HCT116 (cell line): ENCODE measurements around the gene VSTM2B. TPM values are rescaled to one million over a fixed set of nuclear protein-coding genes. Genes with fewer than 3 reads are reported as not detected.

Source experiments
- ATAC-seq: fragments of 200-7000 bp; cut with Tn5 transposase; 2 replicates; pipeline ENCODE4 v1.9.1; 2020; ENCODE audit warnings: mild to moderate bottlenecking, moderate library complexity
- BruUV-seq: library from RNA; stranded (reverse); fragments of 400-500 nt; replicated peaks from 2 replicates; lab custom pipeline; 2021; lab: Mats Ljungman, UMichigan
- CTCF ChIA-PET: fragments of 300-600 bp; sonication (Branson Sonifier 250); formaldehyde crosslinking; loops from one replicate; lab custom pipeline; 2021; ENCODE audit warnings: antibody characterized with exemption; lab: Charles Lee
- POLR2A ChIA-PET: fragments of 300-600, 350-600 bp; sonication (Branson Sonifier 250); formaldehyde crosslinking; loops from one replicate; lab custom pipeline; 2021; ENCODE audit warnings: antibody characterized with exemption; lab: Charles Lee
- RAD21 ChIA-PET, 2 experiments: fragments of 300-600 bp; sonication (Branson Sonifier 250); formaldehyde crosslinking; loops; one replicate each; lab custom pipeline; 2023; ENCODE audit warnings: low total read pairs in 2 of 2; ENCODE audit not compliant: uncharacterized antibody in 2 of 2, unreplicated experiment in 2 of 2, low non-redundant PET in 1 of 2; lab: Charles Lee
- DNase-seq: peaks from one replicate; pipeline ENCODE4 v3.0.0-alpha.2; 2010; ENCODE audit warnings: low read depth, low spot score
- H2AFZ ChIP-seq: fragments of 200-600 bp; shearing (Covaris generic), sonication (generic); 2 replicates; pipeline ENCODE4 v1.6.1; 2017; ENCODE audit warnings: low read depth, mixed run types, mixed read lengths, antibody characterized with exemption, low read length; ENCODE audit not compliant: poor library complexity, severe bottlenecking
- H3K27ac ChIP-seq: 2 replicates; pipeline ENCODE4 v1.5.1; 2012; ENCODE audit warnings: low read depth, low read length
- H3K27me3 ChIP-seq: fragments of 200-600 bp; sonication (generic); 2 replicates; pipeline ENCODE4 v1.6.1; 2016; ENCODE audit warnings: mixed run types, low read length, mixed read lengths; ENCODE audit not compliant: insufficient read depth
- H3K36me3 ChIP-seq, 2 experiments: fragments of 200-500 bp in 1 of 2; fragments of 200-600 bp in 1 of 2; sonication (Bioruptor generic) in 1 of 2; sonication (generic) in 1 of 2; 2 replicates each; pipeline versions ENCODE4 v1.5.1 to v1.6.1; 2014 to 2016; ENCODE audit warnings: low read length in 2 of 2, inconsistent platforms in 1 of 2, mixed read lengths in 1 of 2, mixed run types in 1 of 2; ENCODE audit not compliant: insufficient read depth in 2 of 2, control insufficient read depth in 1 of 2
- H3K4me1 ChIP-seq, 2 experiments: fragments of 200-600 bp in 1 of 2; sonication (generic) in 1 of 2; 2 replicates each; pipeline versions ENCODE4 v1.5.1 to v1.6.1; 2012 to 2017; ENCODE audit warnings: low read length in 2 of 2, inconsistent platforms in 1 of 2, mild to moderate bottlenecking in 1 of 2, mixed read lengths in 1 of 2, mixed run types in 1 of 2, moderate library complexity in 1 of 2; ENCODE audit not compliant: insufficient read depth in 2 of 2, control insufficient read depth in 1 of 2
- H3K4me2 ChIP-seq: fragments of 200-600 bp; sonication (generic); 2 replicates; pipeline ENCODE4 v1.6.1; 2017; ENCODE audit warnings: mixed run types, low read length, mixed read lengths
- H3K4me3 ChIP-seq, 2 experiments: fragments of 200-600 bp in 1 of 2; sonication (generic) in 1 of 2; replicated peaks in 1 of 2; 2 replicates each; pipeline ENCODE4 v1.5.1; 2011 to 2016; ENCODE audit warnings: low read length in 2 of 2, control low read depth in 1 of 2, low read depth in 1 of 2, mild to moderate bottlenecking in 1 of 2, mixed read lengths in 1 of 2, mixed run types in 1 of 2
- H3K79me2 ChIP-seq: fragments of 200-600 bp; sonication (generic); 2 replicates; pipeline ENCODE4 v1.6.1; 2017; ENCODE audit warnings: mild to moderate bottlenecking, mixed run types, low read length, moderate library complexity, mixed read lengths; ENCODE audit not compliant: insufficient read depth
- H3K9ac ChIP-seq: fragments of 200-600 bp; sonication (generic); 2 replicates; pipeline ENCODE4 v1.6.1; 2016; ENCODE audit warnings: low read length, mixed read lengths
- H3K9me2 ChIP-seq: fragments of 200-600 bp; sonication (generic), shearing (Covaris generic); 2 replicates; pipeline ENCODE4 v1.6.1; 2017; ENCODE audit warnings: mixed run types, mild to moderate bottlenecking, moderate library complexity; ENCODE audit not compliant: insufficient read depth
- H3K9me3 ChIP-seq, 2 experiments: fragments of 200-500 bp in 1 of 2; fragments of 200-600 bp in 1 of 2; sonication (Bioruptor generic) in 1 of 2; sonication (generic) in 1 of 2; 2 replicates each; pipeline ENCODE4 v1.6.1; 2014 to 2017; ENCODE audit warnings: low read length in 2 of 2, mixed read lengths in 2 of 2, inconsistent platforms in 1 of 2, low read depth in 1 of 2, mild to moderate bottlenecking in 1 of 2, mixed run types in 1 of 2, moderate library complexity in 1 of 2; ENCODE audit not compliant: control insufficient read depth in 1 of 2, insufficient read depth in 1 of 2
- H4K20me1 ChIP-seq: fragments of 200-600 bp; sonication (generic), shearing (Covaris generic); 2 replicates; pipeline ENCODE4 v1.6.1; 2017; ENCODE audit warnings: mixed run types, mild to moderate bottlenecking, moderate library complexity; ENCODE audit not compliant: insufficient read depth
- ATF3 ChIP-seq: IDR thresholded peaks from 2 replicates; pipeline ENCODE4 v1.6.1; 2012
- CBX3 ChIP-seq: IDR thresholded peaks from 2 replicates; pipeline ENCODE4 v1.6.1; 2012; ENCODE audit warnings: low read depth
- EGR1 ChIP-seq: IDR thresholded peaks from 2 replicates; pipeline ENCODE4 v1.6.1; 2012; ENCODE audit warnings: low read depth
- ELF1 ChIP-seq: IDR thresholded peaks from 2 replicates; pipeline ENCODE4 v1.6.1; 2012; ENCODE audit warnings: low read depth, borderline replicate concordance
- EZH2phosphoT487 ChIP-seq: fragments of 200-600 bp; IDR thresholded peaks from 2 replicates; pipeline ENCODE4 v1.6.1; 2018; ENCODE audit warnings: antibody characterized with exemption, borderline replicate concordance
- JUND ChIP-seq: IDR thresholded peaks from 2 replicates; pipeline ENCODE4 v1.6.1; 2012
- MAX ChIP-seq: IDR thresholded peaks from 2 replicates; pipeline ENCODE4 v1.6.1; 2012
- POLR2AphosphoS5 ChIP-seq: IDR thresholded peaks from 2 replicates; pipeline ENCODE4 v1.6.1; 2011; ENCODE audit warnings: mild to moderate bottlenecking, low read depth, low read length, moderate library complexity
- TCF7L2 ChIP-seq: IDR thresholded peaks from 2 replicates; pipeline ENCODE4 v1.7.0; 2011; ENCODE audit warnings: borderline replicate concordance, inconsistent platforms; ENCODE audit not compliant: insufficient read depth, insufficient read length; ENCODE audit errors: extremely low read depth
- ZFX ChIP-seq: fragments of 450-650 bp; IDR thresholded peaks from 2 replicates; pipeline ENCODE4 v1.6.1; 2017
- ZNF274 ChIP-seq: fragments of 200-500 bp; sonication (Bioruptor generic); IDR thresholded peaks from 2 replicates; pipeline ENCODE4 v1.6.1; 2014; ENCODE audit warnings: mild to moderate bottlenecking, low read depth, low read length, inconsistent platforms
- intact Hi-C: fragments of 100-400 bp; cut with micrococcal nuclease; formaldehyde crosslinking; loops from 2 replicates; pipeline ENCODE4 v1.10.0; 2022
- total RNA-seq: library from RNA; stranded (reverse); gene quantifications from one replicate; pipeline ENCODE4 v1.2.1, GENCODE V29; 2021; ENCODE audit not compliant: unreplicated experiment
- TF ChIP-seq, protein P1 (sequence below): IDR thresholded peaks from 2 replicates; pipeline ENCODE4 v1.6.1; 2011; ENCODE audit warnings: mild to moderate bottlenecking, low read length, moderate library complexity; ENCODE audit not compliant: insufficient replicate concordance; ENCODE audit errors: extremely low read depth

The VSTM2B gene
- total RNA-seq, 1 experiment from 2014 or later: not detected

- Histone ChIP-seq H2AFZ (no peak overlapping the region), H3K4me3 (no peak overlapping the region), H3K79me2 (no peaks in the 10 kb centered on the region), H3K27me3 (peaks cover 23% of the 10 kb centered on the region; the same call in 1 of the 2 replicates), H3K9me3 (no peaks in the 10 kb centered on the region), H3K4me1 (no peaks in the 10 kb centered on the region), H3K9ac (no peak overlapping the region), H3K36me3 (no peaks in the 10 kb centered on the region), H3K27ac (no peak overlapping the region)
- CTCF ChIA-PET: interaction anchor here (1.1 kb wide), 1 partner anchor 8 kb away, joined by 3 read pairs; no protein-coding TSS in a partner anchor
- no TSS peak for BruUV-seq
- DNase-seq: no peak
- POLR2A ChIA-PET: no interaction called here
- ATAC-seq: no peak
- no peak for TF ChIP-seq ZFX
- no peak for TF ChIP-seq MAX
- TF ChIP-seq, all 23 proteins: peak for 0
- intact Hi-C loops: no loop called here
- H4K20me1 ChIP-seq: no peaks in the 10 kb centered on the region
- RAD21 ChIA-PET: no interaction called here
- H3K4me2 ChIP-seq: no peak overlapping the region
- H3K9me2 ChIP-seq: no peaks in the 10 kb centered on the region
Measured at GRCh38 chr19:29519931-29520330, 5.9 kb upstream of the VSTM2B start.

- Histone ChIP-seq H3K9ac (no peak overlapping the region), H3K79me2 (no peaks in the 10 kb centered on the region)
- TF ChIP-seq EGR1 (no peak), TCF7L2 (no peak), EZH2phosphoT487 (no peak), POLR2AphosphoS5 (no peak), CBX3 (no peak), ELF1 (no peak), JUND (no peak), ATF3 (no peak), ZNF274 (no peak)
- TF ChIP-seq, protein P1, sequence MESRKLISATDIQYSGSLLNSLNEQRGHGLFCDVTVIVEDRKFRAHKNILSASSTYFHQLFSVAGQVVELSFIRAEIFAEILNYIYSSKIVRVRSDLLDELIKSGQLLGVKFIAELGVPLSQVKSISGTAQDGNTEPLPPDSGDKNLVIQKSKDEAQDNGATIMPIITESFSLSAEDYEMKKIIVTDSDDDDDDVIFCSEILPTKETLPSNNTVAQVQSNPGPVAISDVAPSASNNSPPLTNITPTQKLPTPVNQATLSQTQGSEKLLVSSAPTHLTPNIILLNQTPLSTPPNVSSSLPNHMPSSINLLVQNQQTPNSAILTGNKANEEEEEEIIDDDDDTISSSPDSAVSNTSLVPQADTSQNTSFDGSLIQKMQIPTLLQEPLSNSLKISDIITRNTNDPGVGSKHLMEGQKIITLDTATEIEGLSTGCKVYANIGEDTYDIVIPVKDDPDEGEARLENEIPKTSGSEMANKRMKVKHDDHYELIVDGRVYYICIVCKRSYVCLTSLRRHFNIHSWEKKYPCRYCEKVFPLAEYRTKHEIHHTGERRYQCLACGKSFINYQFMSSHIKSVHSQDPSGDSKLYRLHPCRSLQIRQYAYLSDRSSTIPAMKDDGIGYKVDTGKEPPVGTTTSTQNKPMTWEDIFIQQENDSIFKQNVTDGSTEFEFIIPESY: no peak
- TF ChIP-seq, all 23 proteins: peak for 0
- ATAC-seq: no peak
- H3K4me2 ChIP-seq: no peak overlapping the region
- no peaks in the 10 kb centered on the region for H3K36me3 ChIP-seq
- H4K20me1 ChIP-seq: no peaks in the 10 kb centered on the region
- no peaks in the 10 kb centered on the region for H3K4me1 ChIP-seq
- H3K9me3 ChIP-seq: no peaks in the 10 kb centered on the region
- H2AFZ ChIP-seq: no peak overlapping the region
- no TSS peak for BruUV-seq
- no peak overlapping the region for H3K4me3 ChIP-seq
- H3K9me2 ChIP-seq: no peaks in the 10 kb centered on the region
- ChIA-PET CTCF (no interaction called here), RAD21 (no interaction called here), POLR2A (no interaction called here)
- H3K27me3 ChIP-seq: peaks cover 23% of the 10 kb centered on the region; the same call in 1 of the 2 replicates
- DNase-seq: no peak
- H3K27ac ChIP-seq: no peak overlapping the region
- intact Hi-C loops: no loop called here
Measured at GRCh38 chr19:29520390-29520789, 5.4 kb upstream of the VSTM2B start.
